ENCODE results near the gene CCDC187. TPM values are rescaled to one million over a fixed set of nuclear protein-coding genes. Genes with fewer than 3 reads are reported as not detected.
A peak's percentile ranks its signal among the peaks of the same experiment; 100 is the strongest.

Gene CCDC187
- total and polyA plus RNA-seq, 2 of the 13 experiments (the other 11 are each of a cell fraction or from before 2014, with no cell fraction given) = 0.03 to 0.13 TPM

GRCh38 chr9:136239983-136240330 is 63.9 kb downstream of the CCDC187 start (continued):
- TF ChIP-seq MEIS2 (CRISPR knock-in tag; IDR thresholded peaks at IDR 0.05) = no peak

DNA sequence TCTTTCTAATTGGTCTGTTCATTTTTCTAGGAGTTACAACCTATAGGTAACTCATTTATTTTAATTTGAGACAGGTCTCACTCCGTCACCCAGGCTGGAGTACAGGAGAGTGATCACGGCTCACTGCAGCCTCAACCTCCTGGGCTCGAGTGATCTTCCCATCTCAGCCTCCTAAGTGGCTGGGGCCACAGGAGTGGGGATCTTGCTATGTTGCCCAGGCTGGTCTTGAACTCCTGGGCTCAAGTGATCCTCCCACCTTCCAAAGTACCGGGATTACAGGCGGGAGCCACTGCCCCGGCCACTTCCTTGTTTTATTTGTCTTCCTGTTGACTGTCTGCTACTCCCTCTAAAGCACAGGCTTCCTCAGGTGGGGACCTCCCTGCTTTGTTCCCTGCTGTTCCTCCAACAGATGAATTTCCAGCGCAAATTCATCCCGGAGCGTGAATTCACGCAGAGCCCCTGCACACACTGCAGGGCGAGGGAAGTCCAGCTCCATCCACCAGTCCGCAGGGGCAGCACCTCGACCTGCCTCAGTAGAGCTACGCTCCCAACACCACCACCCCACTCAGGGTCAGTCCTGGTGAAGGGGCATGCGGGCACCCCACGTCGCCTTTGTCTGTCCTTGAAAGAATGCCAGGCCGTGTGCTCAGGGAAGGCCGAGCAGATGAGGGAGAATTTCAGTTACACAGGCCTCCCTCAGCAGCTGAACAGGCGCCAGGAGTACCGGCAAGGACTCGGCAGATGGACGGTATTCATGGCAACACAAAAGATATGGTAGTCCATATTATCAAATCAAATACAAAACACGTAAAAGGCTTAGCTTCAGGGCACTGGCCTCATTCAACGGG is 64.5 kb downstream of the CCDC187 start:
- Histone ChIP-seq H3K27me3 (ENCODE audit: control insufficient read depth in 1 of 2, insufficient read depth in 2 of 2, low read length in 2 of 2) (no peaks in the 10 kb centered on the region), H3K27ac (ENCODE audit: extremely low read length, insufficient read depth, low read length) (no peak overlapping the region), H3K9me3 (ENCODE audit: low read length) (no peaks in the 10 kb centered on the region), H3K36me3 (replicated peaks in 1 of 2; ENCODE audit: control insufficient read depth in 1 of 2, insufficient read depth in 2 of 2, low read length in 2 of 2) (peaks cover 15 to 36% of the 10 kb centered on the region in 2 experiments; a peak in 4 of 5 replicates), H2AFZ (ENCODE audit: low read length) (no peak overlapping the region), H3K79me2 (ENCODE audit: insufficient read depth, low read length) (peaks cover 73% of the 10 kb centered on the region), H3K4me3 (replicated peaks in 1 of 3; ENCODE audit: insufficient read depth in 1 of 3, low read depth in 2 of 3, low read length in 3 of 3) (no peak overlapping the region), H4K20me1 (ENCODE audit: insufficient read depth, low read length) (peaks cover 68% of the 10 kb centered on the region), H3K9ac (ENCODE audit: insufficient read depth, low read depth, low read length) (no peak overlapping the region), H3K4me2 (ENCODE audit: low read depth, low read length) (no peak overlapping the region), H3K4me1 (ENCODE audit: insufficient read depth, low read length) (peaks cover 53% of the 10 kb centered on the region)
- 95% methylated on average over 25 of the region's 25 CpGs for WGBS (ENCODE audit: low lambda C conversion rate)
- no peak for FAIRE-seq
- intact Hi-C loops (cut with micrococcal nuclease; ENCODE audit: unreplicated experiment) (no loop called here), in situ Hi-C loops (cut with HindIII; ENCODE audit: extremely low pct_ligation_motif_present, low pct_unique_long_range_greater_than_20kb) (no loop called here)
- ATAC-seq = no peak
- TF ChIP-seq RARG (CRISPR knock-in tag; IDR thresholded peaks at IDR 0.05; ENCODE audit: low read depth) (no peak), USF2 (IDR thresholded peaks at IDR 0.05; ENCODE audit: low read depth, low read length) (no peak), USF2 (CRISPR knock-in tag; IDR thresholded peaks at IDR 0.05; ENCODE audit: borderline replicate concordance) (no peak), GZF1 (CRISPR knock-in tag; IDR thresholded peaks at IDR 0.05) (no peak), ZNF121 (CRISPR knock-in tag; IDR thresholded peaks at IDR 0.05) (peak; percentile 89)
- no peak for DNase-seq (ENCODE audit: low spot score)
- CTCF ChIA-PET (ENCODE audit: low intra/inter-chr PET ratio, low total read pairs) = no interaction called here
- BruUV-seq (replicated peaks) = no TSS peak
- POLR2A ChIA-PET = no interaction called here
